ENCODE results near the gene TSPAN10.

Gene TSPAN10

DNA sequence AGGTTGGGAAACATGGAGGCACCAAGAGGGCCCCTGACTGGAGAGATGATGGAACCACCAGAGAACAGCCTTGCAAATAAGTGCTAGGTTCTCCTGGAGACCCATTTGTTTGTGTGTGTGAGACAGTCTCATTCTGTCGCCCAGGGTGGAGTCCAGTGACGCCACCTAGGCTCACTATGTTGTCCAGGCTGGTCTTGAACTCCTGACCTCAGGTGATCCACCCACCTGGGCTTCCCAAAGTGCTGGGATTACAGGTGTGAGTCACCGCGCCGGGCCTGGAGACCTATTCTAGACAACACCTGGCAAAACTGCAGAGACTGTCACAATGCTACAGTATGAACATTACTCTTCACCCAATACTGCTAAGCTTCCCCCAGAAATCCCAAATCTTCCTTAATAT lies 1.6 kb upstream of the TSPAN10 start:
- DNase-seq (ENCODE audit: low read depth) = no peak

DNA sequence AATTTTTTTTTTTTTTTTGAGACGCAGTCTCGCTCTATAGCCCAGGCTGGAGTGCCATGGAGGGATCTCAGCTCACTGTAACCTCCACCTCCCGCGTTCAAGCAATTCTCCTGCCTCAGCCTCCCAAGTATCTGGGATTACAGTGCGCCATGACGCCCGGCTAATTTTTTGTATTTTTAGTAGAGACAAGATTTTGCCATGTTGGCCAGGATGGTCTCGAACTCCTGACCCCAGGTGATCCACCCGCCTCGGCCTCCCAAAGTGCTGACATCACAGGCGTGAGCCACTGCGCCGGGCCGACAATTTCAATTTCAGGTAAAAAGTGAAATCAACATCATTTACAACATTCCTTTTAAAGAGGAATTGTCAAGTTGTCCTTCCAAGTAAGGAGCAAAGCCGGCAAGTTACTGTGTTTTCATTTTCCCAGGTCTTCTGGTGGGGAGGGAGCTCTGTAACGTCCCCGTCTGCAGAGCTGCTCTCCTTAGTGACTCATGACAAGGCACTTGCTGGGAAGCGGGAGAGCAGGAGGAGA lies 957 bp upstream of the TSPAN10 start:
- peak; percentile 28 for DNase-seq (ENCODE audit: low read depth)

DNA sequence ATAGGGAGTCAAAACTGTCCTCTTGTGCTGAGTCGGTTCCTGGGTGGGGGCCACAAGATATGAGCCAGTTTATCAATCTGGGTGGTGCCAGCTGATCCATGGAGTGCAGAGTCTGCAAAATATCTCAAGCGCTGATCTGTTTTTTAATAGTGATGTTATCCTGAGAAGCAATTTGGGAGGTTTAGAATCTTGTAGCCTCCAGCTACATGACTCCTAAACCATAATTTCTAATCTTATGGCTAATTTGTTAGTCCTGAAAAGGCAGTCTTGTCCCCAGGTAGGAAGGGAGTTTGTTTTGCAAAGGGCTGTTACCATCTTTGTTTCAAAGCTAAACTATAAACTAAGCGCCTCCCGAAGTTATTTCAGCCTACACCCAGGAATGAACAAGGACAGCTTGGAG lies 1.7 kb downstream of the TSPAN10 start:
- DNase-seq (ENCODE audit: low read depth) = no peak

DNA sequence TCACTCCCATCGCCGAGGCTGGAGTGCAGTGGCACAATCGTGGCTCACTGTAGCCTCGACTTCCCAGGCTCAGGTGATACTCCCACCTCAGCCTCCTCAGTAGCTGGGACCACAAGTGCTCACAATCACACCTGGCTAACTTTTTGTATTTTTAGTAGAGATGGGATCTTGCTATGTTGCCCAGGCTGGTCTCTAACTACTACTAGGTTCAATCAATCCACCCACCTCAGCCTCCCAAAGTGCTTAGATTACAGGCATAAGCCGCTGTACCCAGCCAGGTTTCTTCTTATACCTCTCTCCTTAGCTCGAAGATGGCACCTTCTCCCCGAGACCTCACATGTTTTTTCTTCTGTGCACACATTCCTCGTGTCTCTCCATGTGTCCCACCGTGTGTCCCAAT lies 3.0 kb downstream of the TSPAN10 start:
- no peak for DNase-seq (ENCODE audit: low read depth)

DNA sequence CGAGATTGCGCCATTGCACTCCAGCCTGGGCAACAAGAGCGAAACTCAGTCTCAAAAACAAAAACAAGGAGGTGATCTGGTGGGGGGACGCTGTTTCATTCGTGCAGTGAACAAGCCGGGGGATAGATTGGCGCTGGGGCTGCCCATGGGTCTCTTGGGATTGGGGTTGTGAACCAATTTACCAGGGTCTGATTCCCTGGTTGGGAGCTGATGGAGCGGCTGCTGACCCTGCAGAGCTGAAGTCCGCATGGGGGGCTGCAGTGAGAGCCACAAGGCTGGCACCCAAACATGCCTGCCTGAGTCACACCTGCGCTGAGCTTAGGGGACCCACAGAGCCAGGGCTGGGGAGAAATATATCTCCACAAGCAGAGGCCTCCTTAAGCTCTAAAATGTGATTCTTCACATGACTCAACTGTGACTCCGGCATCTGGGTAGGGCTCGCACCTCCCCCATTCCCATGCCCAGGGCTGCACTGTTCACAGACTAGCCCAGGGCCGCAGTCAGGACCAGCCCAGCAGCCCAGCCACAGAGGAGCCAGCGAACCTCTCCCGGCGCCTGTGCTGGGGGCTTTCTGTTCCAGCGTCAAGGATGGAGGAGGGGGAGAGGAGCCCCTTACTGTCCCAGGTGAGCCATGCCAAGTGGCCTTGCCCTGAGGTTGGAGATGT lies 5.0 kb downstream of the TSPAN10 start:
- peak; percentile 30 for DNase-seq (ENCODE audit: low read depth)

DNA sequence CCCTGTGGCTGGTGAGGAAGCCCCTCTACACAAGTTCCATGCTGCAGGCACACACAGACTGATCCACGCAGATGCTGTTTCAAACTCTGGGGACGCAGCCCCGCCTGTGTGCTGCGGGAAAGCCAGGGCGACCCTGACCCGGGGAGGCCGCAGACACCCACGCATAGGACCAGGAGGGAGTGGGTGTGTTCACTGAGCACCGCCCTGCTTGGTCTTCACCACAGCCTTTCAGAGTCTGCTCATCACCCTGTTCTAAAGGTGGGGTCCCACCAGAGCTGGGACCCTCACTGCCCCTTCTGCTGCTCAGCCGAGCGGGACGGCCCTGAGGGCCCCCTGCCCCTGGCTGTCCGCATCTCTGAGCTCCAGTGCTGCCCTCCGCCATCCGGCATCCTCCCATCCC lies 7.5 kb downstream of the TSPAN10 start:
- no peak for DNase-seq (ENCODE audit: low read depth)

GRCh38 chr17:81644976-81645952 lies 8.3 kb downstream of the TSPAN10 start:
- DNase-seq (ENCODE audit: low read depth) = no peak

DNA sequence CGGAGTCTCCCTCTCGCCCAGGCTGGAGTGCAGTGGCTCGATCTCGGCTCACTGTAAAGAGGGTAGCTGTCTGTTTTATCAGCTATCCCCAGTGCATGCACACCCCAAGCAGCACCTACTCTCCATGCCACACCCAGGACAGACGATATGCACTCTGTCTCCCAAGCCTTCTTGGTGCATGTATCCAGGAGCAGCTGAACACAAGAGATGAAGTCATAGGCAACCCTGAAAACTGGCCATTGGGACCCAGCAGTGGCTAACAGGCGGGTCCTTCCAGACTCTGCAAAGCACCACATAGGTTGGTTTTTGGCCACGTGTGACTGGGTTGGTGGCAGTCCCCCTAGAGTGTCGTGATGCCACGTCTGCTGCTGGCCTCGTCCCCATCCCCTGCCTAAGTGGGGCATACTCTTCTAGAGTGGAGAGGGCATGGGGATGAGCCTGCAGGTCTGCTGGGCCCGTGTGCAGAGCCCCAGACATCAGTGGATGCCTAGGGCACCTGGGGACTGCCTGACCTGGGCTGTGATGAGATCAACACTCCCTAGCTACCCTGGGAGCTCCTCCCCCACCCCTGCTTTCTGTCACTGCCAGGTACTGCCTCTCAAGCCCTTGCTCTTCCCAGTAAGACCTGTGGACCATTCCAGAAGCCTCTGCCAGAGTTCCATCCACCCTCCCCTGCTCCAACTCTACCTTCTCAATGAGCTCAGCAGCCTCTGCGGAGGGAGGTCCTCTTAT lies 10.0 kb downstream of the TSPAN10 start:
- no peak for DNase-seq (ENCODE audit: low read depth)

- DNase-seq (ENCODE audit: low read depth) = no peak
These were observed 10.6 kb downstream of the TSPAN10 start for GRCh38 chr17:81647640-81648012.

GRCh38 chr17:81648013-81648706 lies 11.2 kb downstream of the TSPAN10 start:
- no peak for DNase-seq (ENCODE audit: low read depth)

GRCh38 chr17:81648707-81649085 lies 11.7 kb downstream of the TSPAN10 start:
- no peak for DNase-seq (ENCODE audit: low read depth)

DNA sequence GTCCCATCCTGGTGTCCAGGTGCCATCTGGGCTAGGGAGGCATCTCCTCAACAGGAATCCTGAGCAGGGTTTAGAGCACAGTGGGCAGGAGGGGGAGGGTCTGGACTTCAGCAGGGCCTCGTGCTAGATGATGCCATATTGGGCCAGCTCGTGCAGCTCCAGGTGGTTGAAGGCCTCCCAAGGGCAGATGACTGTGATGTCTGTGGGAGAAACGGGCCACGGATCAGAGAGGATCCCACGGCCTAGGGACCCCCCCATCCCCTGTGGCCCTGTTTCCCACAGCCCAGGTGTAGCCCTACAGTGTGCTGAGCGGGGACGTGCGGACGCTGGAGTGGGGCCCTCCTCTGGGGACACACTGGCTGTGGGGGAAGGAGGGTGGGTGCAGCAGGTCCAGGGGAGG lies 14.0 kb downstream of the TSPAN10 start:
- no peak for DNase-seq (ENCODE audit: low read depth)

DNA sequence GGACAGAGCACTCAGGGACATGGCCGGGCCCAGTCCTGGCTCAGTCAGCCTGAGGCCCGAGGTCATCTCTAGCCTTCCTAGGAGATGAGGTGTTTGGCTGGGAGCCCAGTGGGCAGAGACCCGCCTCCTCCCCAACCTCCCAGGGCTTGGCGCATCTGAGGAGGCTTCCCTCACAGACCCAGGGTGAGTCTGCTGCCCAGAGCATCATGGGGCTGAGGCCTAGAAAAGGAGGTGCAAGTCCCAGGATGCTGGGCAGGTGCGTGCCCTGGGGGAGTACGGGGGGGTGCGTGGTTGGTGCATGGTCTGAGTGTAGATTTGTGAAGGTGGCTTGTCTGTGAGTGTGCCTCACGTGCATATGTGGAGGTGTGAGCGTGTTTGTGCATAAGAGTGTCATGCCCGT lies 14.7 kb downstream of the TSPAN10 start:
- peak; percentile 62 for DNase-seq (ENCODE audit: low read depth)

- DNase-seq (ENCODE audit: low read depth) = no peak
These were observed 16.1 kb downstream of the TSPAN10 start for GRCh38 chr17:81652906-81653771.

- DNase-seq (ENCODE audit: low read depth) = no peak
These were observed 18.6 kb downstream of the TSPAN10 start for GRCh38 chr17:81655378-81656117.

GRCh38 chr17:81656118-81656743 lies 19.2 kb downstream of the TSPAN10 start, which contains the start of gene PDE6G:
PDE6G (minus strand) TSS chr17:81656542; CDS start chr17:81653305, 3,237 bp downstream.
- DNase-seq (ENCODE audit: low read depth) = no peak

DNA sequence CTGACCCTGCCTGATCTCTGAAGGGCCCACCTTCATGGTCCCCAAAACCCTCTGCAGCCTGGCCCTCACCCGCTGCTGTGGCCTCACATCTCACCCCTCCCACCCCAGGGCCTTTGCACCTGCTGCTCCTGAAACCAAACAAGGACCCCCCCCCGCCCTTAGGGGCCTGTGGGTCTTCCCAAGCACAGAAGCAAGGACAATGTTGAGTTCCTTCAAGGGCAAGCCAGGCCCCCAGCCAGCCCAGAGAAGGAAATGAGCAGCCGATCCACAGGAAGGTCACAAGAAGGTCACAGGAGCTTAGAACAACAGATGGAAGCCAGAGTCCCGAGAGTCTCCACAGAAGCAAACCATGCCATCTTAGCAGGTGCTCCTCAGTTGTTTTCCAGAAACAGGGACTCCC lies 19.8 kb downstream of the TSPAN10 start:
- no peak for DNase-seq (ENCODE audit: low read depth)

DNA sequence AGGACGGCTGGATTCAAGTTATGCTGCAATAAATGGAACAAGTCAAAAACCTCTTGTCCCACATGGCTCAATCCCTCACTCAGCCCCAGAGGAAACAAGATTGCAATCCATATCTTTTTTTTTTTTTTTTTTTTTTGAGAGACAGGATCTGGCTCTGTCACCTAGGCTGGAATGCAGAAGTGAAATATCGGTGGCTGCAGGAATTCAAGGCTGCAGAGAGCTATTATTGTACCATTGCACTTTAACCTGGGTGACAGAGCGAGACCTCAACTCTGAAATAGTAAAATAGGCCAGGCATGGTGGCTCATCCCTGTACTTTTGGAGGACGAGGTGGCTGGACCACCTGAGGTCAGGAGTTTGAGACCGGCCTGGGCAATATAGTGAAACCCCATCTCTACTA lies 22.0 kb downstream of the TSPAN10 start:
- no peak for DNase-seq (ENCODE audit: low read depth)

GRCh38 chr17:81660441-81660840 lies 23.4 kb downstream of the TSPAN10 start:
- DNase-seq (ENCODE audit: low read depth) = no peak

DNA sequence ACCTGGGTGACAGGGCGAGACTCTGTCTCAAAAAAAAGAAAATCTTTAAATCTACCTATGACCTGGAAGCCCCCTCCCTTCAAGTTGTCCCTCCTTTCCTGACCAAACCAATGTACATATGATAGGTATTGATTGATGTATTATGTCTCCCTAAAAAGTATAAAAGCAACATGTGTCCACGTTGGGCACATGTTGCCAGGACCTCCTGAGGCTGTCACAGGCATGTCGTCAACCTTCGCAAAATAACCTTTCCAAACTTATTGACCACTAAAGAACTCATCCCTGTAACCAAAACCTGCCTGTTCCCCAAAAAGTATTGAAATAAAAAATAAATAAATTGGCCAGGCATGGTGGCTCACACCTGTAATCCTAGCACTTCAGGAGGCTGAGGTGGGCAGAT lies 25.0 kb downstream of the TSPAN10 start:
- DNase-seq (ENCODE audit: low read depth) = no peak
